GM21825 (cell line): ENCODE results near the gene CDK5R1.
"Not testable (repeated sequence)": the region's sequence is repeated elsewhere in the genome, so short reads cannot be mapped to it uniquely, and the experiment has no call there.

Source experiments
- ATAC-seq: cut with Tn5 transposase; IDR thresholded peaks from one replicate; pipeline ENCODE4 v1.9.1; 2021; ENCODE audit warnings: mild to moderate bottlenecking, moderate library complexity; ENCODE audit not compliant: unreplicated experiment

Gene CDK5R1

DNA sequence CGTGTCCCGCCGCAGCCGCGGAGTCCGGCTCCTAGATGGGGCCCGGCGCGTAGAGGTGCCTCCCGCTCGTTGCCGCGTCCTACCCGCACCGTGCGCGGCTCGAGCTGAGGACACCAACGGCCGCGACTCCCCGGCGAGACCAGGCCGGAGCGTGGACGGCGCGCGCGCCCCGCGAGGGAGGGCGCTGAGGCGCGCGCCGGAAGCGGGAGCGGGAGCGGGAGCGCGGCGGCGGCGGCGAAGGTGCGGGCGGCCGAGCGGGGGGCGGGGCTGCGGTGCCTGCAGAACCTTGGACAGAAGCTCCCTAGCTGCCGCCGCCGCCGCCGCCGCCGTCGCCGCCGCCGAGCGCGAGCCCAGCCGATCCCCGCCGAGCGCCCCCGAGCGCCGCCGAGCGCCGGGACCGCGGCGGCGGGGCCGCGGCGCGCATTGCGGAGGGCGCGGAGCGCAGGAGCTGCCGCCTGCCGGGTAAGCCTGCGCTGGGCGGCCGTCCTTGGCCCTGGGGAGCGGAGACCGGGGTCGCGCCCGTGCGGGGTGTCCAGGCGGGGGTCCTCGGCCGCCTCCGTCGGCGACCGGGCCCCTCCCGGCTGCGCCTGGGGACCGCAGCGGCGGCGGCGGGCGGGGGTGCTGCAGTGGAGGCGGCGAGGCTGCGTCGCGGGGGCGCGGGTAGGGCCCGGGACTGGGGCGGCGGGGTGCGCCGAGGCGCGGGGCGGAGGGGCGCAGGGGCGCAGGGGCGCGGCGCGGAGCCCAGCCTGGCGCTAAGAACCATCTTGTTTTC, at the start of gene CDK5R1:
Gene CDK5R1 (plus strand): TSS at position 293 of the 772 bp plus-strand sequence. CDS start 628 bp downstream, outside the sequence.
- ATAC-seq: peak; percentile 44

- no peak for ATAC-seq
Measured at GRCh38 chr17:32440722-32441121, 46.1 kb upstream of the CDK5R1 start.

DNA sequence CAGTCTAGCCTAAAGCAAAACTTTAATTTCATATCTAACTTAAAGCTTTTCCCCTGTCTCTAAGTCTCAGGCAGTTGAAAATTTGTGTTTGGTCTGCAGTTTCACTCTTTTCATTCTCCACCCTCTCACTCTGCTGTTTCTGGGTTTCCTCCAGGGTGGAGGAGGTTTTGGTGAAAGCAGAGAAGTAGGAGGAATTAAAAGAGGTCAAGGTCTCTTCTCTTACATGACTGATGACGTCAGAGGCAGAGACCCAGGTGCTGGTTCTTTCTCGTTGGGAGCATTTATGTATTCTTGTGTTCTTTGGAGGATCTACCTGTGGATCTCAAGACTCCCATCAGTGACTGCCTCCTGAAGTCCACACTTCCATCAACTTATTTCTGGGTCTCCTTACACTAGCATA, 44.9 kb upstream of the CDK5R1 start:
- ATAC-seq: no peak

DNA sequence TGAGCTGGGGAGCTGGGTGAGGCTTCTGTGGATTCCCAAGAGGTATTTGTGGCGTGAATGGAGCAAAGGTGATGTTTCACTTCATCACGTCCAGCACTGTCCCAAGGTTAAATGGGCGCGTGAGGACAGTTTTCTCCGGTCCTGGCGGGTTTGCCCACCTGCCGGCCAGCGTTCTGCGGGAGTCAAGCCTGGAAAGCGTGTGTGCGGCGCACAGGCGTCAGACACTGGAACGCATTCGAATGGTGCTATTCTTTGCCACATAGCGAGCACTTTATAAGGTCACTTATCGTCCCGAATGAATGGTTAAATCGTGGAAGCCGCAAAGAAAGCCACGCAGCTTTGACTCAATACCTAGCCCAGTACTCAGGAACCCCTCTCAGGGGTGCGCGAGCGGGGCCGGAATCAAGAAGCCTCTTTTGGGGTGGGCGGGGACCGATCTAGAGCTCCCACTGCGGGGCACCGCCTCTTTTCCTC, 42.9 kb upstream of the CDK5R1 start:
- no peak for ATAC-seq

DNA sequence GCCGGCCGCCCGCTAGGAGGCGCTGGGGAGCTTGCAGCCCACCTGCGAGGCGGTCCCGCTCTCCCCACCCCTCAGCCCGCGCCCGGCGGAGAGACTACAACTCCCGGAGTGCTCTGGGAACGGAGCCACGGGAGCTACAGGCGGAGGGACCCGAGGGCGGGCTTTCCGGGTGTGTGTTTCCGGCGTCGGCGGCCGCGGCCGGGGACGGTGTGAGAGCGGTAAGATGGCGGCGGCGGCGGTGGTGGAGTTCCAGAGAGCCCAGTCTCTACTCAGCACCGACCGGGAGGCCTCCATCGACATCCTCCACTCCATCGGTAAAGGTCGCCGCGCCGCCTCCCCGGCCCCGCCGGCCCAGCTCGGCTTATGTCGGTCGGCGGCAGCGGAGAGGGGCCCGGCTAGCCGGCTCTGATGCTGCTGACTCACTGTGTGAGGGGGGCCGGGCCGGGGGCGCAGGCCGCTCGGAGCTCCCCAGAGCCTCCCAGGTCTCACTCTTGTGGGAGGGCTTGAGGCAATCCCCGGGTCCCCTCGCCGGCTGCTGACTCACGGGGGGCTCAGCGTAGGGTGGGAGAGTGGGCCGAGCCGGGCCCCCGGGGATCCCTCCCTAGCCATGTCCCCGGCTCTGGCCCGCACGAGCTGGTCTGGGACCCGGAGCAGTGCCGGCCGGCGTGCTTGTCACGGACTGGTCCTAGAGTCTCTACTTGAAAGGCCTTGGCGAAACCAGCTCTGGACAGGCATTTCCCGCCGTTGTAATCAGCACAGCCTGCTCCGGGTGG, 42.3 kb upstream of the CDK5R1 start, which contains the start of gene PSMD11:
Gene PSMD11 (plus strand): TSS at position 210 of the 773 bp plus-strand sequence. CDS start 14 bp downstream, at position 224.
- ATAC-seq: peak; percentile 95

GRCh38 chr17:32445074-32445415, 41.7 kb upstream of the CDK5R1 start:
- ATAC-seq: peak; percentile 17

DNA sequence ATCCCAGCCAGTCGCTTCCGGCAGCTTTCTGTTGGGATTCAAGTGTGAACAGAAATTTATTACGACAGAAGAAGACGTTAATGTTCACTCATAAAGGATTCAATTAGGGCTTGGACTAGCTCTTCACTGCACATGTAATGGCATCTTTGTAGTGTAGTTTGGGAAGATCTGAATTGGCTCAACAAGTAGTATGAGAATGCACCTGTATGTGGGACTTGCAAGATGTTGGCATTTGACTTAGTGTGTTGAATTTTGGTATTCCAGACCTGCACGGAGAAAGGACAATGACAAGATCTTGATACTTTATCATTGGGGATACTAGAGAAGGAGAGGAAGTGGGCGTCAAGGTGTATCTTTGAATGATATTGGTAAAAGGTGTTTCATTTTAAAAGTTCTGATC, 41.3 kb upstream of the CDK5R1 start:
- no peak for ATAC-seq

GRCh38 chr17:32445971-32446370, 40.8 kb upstream of the CDK5R1 start:
- ATAC-seq: no peak

GRCh38 chr17:32446949-32447348, 39.8 kb upstream of the CDK5R1 start:
- ATAC-seq: no peak

DNA sequence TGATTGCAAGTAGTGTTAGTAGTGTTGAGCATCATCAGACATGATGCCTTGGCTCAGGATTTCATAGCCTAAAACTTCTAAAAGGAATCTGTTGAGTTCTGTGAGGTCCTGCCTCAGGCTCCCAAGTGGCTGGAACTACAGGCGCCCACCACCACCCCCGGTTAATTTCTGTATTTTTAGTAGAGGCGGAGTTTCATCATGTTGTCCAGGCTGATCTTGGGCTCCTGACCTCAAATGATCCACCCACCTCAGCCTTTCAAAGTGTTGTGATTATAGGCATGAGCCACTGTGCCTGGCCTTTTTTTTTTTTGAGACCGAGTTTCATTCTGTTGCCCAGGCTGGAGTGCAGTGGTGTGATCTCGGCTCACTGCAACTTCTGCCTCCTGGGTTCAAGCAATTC, 36.8 kb upstream of the CDK5R1 start:
- ATAC-seq: no peak

DNA sequence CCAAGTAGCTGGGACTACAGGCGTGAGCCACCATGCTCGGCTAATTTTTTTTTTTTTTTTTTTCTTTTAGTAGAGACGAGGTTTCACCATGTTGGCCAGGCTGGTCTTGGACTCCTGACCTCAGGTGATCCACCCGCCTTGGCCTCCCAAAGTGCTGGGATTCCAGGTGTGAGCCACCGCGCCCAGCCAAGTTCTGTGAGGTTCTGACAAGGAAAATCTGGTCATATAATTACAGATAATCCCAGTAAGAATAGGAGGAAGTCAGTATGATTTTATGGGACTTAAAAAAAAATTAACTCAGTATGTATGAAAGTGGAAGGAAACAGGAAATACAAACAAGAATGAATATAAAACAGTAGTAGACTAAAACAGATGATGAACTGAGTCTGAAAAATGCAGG, 36.4 kb upstream of the CDK5R1 start:
- not testable (repeated sequence) for ATAC-seq

- ATAC-seq: no peak
Measured at GRCh38 chr17:32451879-32452278, 34.9 kb upstream of the CDK5R1 start.

- no peak for ATAC-seq
Measured at GRCh38 chr17:32452281-32452680, 34.5 kb upstream of the CDK5R1 start.

DNA sequence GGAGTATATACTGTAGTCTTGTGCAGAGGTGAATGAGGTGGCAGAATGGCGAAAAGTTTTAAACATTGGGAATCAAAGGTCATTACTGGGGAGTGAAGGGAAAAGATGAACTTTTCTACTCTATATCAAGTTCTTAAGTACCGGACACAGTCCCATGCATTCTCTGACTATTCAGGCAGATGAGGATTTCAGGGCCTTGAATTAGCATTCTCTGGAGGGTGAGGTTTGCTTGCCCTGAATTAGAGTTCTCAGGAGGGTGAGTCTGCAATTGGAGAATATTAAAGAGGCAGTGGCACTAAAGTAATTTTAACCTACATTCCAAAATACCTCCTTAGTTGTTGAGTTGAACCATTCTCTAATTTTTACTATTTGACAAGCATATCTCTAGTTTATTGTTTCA, 33.4 kb upstream of the CDK5R1 start:
- ATAC-seq: no peak

DNA sequence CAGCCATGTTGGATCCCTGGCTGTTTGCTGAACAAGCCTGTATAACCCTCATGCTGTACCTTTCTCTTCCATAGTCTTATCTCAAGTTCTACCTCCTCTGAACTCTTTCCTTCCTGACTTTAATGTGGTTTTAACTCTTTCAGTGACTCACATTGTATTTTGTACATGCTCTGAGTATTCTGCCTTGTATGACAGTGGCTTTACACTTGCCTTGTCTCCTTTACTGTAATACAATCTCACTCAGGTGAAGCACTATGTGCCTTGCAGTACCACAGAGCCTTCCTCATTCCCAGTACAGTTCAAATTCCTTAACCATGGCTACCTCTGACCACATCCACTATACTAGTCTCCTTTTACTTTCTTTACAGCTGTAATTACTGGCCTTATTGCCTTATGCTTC, 28.4 kb upstream of the CDK5R1 start:
- no peak for ATAC-seq

DNA sequence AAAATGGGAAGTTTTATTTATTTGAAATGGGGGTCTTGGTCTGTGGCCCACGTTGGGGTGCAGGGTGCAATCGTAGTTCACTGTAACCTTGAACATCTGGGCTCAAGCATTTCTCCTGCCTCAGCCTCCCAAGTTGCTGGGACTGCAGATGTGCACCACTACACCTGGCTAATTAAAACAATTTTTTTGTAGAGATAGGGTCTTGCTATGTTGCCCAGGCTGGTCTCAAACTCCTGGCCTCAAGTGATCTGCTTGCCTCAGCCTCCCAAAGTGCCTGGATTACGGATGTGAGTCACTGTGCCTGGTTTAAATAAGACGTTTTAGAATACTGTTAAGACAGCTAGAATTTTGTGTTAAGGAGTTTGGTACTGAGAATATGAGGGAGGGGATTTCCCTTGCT, 26.7 kb upstream of the CDK5R1 start:
- ATAC-seq: no peak

GRCh38 chr17:32461498-32461852, 25.3 kb upstream of the CDK5R1 start:
- ATAC-seq: no peak

GRCh38 chr17:32461853-32462617, 24.8 kb upstream of the CDK5R1 start:
- no peak for ATAC-seq

GRCh38 chr17:32463304-32463703, 23.5 kb upstream of the CDK5R1 start:
- no peak for ATAC-seq

GRCh38 chr17:32464374-32464773, 22.4 kb upstream of the CDK5R1 start:
- no peak for ATAC-seq

DNA sequence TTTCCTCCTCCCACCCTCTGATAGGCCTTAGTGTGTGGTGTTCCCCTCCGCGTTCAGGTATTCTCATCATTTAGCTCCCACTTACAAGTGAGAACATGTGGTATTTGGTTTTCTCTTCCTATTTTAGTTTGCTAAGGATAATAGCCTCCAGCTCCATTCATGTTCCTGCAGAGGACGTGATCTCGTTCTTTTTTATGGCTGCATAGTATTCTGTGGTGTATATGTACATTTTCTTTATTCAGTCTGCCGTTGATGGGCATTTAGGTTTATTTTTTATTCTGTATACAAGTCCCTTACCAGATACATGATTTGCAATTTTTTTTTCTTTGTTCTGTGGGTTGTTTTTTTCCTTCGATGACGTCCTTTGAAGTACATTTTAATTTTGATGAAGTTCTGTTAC, 18.8 kb upstream of the CDK5R1 start:
- ATAC-seq: no peak
